ENCODE results near the gene METAP1.
"Not testable (repeated sequence)": the region's sequence is repeated elsewhere in the genome, so short reads cannot be mapped to it uniquely, and the experiment has no call there.

- not testable (repeated sequence) for TF ChIP-seq ZNF274 (IDR thresholded peaks at IDR 0.05; ENCODE audit: low read depth, low read length); RAD21 (IDR thresholded peaks at IDR 0.05; ENCODE audit: low read depth); JUND (IDR thresholded peaks at IDR 0.05); CTCF (IDR thresholded peaks at IDR 0.05 in 2 of 3, conservative IDR thresholded peaks at IDR 0.05 in 1 of 3; ENCODE audit: borderline replicate concordance in 1 of 3, insufficient read depth in 1 of 3, low read depth in 2 of 3, low read length in 2 of 3); YY1 (IDR thresholded peaks at IDR 0.05; ENCODE audit: extremely low read depth, insufficient replicate concordance, low read depth, low read length); EZH2phosphoT487 (IDR thresholded peaks at IDR 0.05; ENCODE audit: borderline replicate concordance)
These were observed 85.3 kb downstream of the METAP1 start for GRCh38 chr4:99080869-99081268.
